Measurements from ENCODE around the gene IGHMBP2.

DNA sequence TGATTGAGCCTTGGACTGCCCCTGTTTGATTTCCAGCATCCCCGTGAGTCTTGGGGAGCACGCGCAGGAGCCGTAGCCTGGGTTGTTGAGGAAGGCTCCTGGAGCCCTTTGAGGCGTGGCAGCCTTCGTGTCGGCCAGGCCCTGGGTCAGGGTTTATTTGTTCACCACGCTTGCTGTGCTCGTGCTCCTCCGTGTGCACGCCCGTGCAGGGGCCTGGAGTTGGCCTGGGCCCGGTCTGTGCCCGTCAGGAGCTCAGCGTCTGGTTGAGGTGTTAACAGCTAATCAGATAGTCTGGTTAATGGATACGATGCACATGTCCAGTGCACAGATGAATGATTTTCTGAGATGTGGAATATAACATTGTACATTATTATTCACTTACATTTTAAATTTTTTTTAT lies 8.0 kb downstream of the IGHMBP2 start:
- TF ChIP-seq, protein P1, sequence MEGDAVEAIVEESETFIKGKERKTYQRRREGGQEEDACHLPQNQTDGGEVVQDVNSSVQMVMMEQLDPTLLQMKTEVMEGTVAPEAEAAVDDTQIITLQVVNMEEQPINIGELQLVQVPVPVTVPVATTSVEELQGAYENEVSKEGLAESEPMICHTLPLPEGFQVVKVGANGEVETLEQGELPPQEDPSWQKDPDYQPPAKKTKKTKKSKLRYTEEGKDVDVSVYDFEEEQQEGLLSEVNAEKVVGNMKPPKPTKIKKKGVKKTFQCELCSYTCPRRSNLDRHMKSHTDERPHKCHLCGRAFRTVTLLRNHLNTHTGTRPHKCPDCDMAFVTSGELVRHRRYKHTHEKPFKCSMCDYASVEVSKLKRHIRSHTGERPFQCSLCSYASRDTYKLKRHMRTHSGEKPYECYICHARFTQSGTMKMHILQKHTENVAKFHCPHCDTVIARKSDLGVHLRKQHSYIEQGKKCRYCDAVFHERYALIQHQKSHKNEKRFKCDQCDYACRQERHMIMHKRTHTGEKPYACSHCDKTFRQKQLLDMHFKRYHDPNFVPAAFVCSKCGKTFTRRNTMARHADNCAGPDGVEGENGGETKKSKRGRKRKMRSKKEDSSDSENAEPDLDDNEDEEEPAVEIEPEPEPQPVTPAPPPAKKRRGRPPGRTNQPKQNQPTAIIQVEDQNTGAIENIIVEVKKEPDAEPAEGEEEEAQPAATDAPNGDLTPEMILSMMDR (conservative IDR thresholded peaks at IDR 0.05) = no peak
- no peak for TF ChIP-seq ZFX (IDR thresholded peaks at IDR 0.05)

Measured in C4-2B (cell line).